ENCODE data around the gene STXBP5.

STXBP5 gene

DNA sequence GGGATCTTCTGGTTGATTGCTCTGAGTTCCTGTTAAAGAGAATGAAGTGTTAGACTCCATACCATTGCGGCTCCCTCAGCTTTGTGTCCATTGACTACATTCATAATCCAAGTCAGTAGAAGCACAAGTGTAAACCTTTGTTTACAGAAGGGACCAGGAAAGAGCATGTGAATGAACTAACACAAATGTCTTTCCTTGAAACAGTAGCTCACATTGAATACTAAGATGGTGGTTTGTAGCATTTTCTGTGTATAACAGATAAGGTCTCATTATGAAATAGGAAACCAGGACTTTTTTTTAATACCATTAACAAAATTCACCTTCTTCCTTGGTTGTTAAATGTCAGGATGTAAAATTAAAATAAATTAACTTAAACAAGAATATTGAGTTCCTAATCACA, 8.4 kb downstream of the STXBP5 start:
- DNase-seq, result no peak

DNA sequence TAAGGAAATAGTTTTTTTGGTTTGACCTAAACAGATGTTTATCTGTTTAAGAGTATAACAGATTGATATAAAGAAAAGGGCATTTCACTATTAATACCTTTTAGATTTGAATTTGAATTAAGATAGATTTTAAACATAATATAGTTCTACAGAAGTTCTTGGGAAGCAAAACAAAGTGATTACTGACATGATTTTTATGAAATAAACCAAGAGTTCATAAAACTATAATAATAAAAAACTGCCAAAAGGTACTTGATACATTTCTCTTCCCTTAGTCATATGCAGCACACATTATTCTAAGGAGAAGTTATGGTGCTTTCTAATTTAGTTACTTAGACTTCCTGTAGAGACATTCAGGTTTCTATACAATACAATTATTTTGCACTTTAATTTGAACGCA, 9.6 kb downstream of the STXBP5 start:
- DNase-seq, result no peak

DNA sequence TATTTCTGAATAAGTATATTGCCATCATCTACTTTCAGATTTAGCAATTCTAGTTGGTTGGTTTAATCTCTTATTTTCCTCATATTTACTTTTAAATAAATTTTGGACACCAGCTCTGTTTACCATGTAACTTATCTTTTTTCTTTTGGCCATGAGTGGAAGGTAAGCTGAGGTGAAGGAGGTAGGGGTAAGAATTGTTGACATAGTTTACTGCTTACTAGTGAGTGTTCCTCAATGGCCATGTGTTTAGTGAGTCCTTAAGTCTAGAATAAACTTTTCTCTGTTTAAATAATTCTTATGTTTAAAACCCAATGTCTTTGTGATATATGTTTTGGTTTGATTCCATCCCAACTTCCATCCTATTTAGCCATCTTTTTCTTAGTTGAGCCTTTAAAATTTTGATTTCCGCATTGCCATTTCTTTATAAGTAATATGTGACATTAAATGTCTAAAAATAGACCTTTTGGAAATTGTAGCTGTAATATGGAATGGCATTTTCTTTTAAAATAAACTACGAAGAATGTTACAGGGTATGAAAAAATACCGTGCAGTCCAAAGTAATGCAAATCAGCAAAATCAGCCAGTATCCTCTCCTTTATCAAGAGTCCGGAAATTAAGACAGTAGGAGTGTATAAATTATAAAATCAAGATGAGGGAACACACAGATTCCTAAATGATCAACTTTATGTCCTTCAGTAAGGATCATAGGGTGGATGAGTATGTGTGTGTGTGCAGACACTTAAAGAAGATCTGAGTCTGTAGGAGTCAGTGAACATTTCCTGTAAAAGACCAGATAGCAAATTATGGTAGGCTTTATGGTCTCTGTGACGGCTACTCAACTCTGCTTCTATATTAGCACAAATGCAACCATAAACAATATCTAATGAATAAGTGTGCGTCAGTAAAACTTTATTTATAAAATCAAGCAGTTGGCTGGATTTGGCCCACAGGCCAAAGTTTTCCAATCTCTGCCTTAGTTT, 10.3 kb downstream of the STXBP5 start:
- DNase-seq, result no peak

DNA sequence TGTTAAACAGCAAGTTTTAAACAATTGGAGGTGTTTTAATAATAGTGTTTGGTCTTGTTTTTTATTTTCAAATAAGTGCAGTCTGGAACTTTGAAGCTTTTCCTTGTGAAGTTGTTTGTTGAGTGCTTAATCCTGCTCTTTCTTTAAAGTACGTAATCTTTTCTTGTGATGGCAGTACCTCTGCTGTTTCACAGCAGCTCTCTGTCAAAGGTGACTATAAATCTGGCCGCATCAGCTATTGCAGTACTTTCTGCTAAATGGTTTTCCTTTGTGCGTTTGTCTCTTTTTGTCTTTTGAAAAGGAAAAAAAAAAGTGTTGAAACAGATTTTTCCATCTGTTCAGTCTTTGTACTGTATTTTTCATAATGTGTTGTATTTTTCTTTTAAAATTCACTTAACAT, 12.7 kb downstream of the STXBP5 start:
- DNase-seq, result no peak

DNA sequence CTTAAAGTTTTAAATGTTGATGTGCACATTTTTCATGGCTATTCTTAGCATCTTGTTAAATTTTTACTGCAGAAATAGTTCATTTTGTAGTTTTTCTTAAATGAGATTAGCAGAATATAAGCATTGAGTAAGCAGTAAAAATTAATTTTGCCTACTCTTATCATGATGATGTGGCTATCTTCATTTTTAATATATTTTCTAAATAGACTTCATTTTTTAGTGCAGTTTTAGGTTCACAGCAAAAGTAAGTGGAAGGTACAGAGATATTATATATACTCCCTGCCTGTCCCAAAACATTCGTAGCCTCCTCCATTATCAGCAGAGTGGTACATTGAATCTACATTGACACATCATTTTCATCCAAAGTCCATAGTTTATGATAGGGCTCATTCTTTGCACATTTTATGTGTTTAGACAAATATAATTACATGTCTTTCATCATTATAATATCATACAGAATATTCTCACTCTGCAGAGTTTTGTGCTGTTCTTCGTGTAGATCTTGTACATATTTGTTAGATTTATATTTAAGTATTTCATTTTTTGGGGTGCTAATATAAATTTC, 13.7 kb downstream of the STXBP5 start:
- no peak for DNase-seq

DNA sequence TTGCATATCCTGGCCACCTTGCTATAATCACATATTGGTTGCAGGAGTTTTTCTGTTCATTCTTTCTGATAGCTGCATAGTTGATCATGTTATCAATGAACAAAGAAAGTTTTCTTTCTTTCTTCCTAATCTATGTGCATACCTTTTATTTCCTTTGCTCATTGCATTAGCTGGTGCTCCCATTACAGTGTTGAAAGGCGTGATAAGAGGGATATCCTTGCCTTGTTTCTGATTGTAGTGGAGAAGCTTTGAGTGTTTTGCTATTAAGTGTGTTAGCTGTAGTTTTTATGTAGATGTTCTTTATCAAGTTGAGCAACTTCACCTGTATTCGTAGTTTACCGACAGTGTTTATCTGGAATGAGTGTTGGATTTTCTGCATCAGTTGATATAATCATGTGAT, 14.6 kb downstream of the STXBP5 start:
- no peak for DNase-seq

DNA sequence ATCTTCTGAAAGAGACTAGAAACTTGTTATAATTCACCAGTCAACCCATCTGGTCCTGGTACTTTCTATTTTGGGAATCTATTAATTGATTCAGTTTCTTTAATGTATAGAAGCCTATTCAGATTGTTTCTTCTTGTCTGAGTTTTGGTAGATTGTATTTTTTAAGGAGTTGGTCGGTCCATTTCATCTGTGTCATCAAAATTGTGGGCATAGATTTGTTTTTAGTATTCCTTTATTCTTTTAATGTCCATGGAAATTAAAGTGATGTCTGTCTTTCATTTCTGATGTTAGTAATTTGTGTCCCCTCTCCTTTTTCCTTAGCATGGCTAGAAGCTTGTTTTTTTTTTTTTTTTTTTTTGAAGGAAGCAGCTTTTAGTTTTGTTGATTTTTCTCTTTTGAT, 15.2 kb downstream of the STXBP5 start:
- no peak for DNase-seq

DNA sequence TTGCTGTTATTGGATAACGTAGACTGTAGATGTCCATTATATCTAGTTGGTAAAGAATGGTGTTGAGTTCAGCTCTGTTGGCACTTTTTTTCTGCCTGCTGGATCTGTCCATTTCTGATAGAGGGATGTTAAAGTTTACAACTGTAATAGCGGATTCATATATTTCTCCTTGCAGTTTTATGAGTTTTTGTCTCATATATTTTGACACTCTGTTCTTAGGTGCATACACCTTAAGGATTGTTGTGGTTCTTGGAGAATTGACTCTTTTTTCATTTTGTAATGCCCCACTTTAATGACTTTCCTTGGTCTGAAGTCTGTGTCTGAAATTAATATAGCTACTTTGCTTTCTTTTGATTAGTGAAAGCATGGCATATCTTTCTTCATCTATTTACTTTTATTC, 16.1 kb downstream of the STXBP5 start:
- no peak for DNase-seq

DNA sequence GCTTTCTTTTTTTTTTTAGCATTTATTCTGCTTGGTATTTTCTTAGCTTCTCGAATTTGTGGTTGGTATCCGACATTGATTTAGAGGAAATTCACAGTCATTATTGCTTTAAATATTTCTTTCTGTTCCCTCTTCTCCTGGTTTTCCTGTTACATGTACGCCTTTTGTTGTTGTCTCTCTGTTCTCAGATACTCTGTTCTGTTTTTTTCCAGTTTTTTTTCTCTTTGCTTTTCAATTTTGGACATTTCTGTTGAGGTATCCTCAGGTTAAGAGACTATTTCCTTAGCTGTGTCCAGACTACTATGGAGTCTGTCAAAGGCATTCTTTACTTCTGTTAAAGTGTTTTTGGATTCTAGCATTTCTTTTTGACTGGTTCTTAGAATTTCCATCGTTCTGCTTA, 17.5 kb downstream of the STXBP5 start:
- no peak for DNase-seq

DNA sequence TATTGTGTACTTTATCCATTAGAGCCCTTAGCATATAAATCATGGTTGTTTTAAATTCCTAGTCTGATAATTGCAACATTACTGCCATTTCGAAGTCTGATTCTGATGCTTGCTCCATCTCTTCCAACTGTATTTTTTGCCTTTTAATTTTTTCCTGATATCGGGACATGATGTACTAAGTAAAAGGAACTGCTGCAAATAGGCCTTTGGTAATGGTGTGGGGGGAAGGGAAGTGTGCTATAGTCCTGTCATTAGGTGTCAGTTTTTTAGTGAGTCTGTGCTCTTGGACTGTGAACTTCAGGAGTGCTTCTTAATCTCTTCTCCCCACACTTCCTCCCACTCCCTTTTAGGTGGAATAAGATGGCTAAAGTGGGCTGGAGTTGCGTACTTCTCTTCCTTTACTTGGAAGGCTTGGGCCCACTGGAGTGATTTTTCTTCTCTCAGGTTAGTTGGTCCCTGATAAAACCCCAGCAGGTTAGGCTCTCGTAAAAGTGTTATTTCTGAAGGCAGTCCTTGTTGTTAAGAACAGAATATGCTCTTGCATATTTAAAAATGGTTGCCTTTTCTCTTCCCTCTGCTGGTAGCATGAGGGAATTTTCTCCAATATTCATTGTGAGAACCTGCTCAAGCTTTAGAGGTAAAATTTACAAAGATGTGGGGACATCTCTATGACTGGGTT, 18.1 kb downstream of the STXBP5 start:
- DNase-seq, result peak; percentile 17

DNA sequence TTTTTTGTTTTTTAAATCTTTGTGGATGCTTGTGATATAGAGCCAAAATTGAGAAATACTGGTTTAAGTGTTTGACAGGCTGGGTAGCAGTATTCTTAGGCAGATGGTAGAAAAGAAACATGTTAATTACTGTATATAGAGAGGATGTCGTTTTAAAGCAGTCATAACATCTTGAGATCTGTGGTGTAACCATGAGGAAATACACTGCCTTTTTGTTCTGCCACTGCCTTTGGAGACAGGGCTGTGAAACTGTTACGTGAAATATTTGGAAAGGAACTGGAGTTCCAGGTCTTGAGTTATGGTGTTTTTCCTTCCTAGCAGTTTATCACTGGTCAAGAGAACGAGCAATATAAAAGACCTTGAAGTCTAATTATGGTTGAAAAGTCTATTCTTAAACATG, 19.5 kb downstream of the STXBP5 start:
- DNase-seq, result no peak

DNA sequence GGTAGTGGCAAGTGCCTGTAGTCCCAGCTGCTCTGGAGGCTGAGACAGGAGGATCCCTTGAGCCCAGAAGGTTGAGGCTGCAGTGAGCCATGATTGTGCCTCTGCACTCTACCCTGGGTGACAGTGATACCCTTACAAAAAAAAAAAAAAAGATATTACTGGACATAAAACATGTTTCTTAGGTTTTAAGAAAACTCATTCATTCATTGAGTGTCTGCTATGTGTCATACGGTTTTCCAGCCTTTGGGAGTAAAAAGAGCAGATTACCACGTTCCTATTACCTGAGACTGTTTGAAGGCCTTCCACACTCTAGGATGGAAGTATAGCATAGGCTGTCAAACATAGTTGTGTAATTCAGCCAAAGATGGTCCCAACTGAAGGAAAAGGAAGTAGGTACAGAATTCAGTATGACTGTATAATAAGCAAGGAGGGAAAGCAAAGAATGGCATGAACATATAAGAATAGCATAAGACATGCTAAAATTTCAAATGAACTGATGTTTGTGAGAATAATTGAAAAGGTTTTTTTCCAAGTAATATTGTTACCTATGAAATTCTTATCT, 22.0 kb downstream of the STXBP5 start:
- DNase-seq, result peak; percentile 7

DNA sequence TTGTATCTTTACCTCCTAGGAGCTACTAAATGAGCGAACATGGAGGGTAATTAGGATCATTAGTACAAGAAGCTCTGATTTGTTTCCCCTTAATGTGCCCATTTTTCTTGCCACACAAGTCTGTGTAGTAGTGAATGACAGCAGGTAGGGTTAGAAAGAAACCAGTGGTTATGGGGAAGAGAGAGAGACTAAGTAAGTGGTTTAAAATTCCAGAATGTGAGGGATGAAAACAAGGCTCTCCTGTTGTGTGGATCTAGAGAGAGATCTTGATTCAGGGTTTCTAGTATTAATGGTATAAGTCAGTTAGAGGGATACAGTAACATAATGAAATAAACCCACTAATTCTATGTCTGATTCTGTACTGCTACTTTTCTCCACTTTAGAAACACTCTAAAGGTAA, 22.7 kb downstream of the STXBP5 start:
- DNase-seq, result no peak

DNA sequence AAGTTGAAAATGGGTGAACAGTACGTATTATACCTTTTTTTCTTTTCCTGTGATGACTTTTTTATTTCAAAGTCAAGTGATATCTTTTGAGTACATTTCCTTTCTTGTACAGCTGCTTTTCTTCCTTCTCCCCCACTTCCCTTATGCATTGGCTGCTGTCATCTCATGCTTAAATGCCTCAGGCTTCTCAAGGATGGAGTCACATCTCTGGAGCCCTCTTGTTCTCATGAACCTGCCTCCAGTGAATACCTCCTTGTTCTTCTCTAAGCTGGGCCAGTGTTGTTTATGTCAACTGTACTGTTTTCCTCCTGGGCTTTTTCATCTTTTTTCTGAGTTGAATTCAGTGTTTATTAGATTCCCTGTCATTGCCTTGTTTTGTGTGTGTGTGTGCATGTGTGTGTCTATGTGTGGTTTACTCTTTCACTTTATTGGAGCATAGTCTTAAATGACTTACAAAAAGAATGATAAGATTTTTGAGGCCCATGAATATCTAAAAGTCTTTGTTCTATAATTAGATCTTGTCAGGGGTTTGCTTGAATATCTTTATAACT, 23.6 kb downstream of the STXBP5 start:
- no peak for DNase-seq

DNA sequence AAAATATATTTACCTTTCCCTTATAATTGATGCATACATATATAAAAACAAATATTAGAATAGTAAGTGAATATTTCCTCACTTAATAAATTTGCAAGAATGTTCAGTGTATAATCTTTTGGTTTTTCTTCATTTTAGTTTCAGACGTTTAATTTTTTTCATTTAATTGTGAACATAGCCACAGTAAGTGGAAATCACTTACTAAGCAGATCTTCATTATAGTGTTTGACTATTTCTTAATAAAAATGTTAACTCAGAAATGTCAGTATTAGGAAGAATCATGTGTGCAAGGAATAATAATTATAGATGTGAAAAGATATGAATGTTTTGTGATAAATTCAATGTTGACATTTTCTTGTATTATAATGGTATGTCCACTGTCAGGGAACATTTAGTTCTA, 27.4 kb downstream of the STXBP5 start:
- no peak for DNase-seq

DNA sequence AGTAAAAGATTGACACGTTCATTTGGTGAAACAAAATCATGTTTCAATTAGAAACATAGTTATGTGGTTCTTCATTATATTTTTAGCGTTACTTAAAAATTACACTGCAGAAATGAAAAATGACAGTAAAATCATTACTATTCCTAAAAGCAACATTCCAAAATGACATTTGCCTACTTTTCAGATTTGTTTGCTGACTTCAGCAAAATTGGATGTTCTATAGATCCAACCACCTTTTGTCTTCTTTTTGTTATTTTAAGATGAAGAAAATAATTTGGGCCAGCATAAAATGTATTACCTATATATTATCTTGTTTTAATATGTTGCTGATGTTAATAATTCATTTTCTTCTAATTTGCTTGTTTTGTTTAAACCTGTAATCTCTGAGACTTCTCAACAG, 30.5 kb downstream of the STXBP5 start:
- DNase-seq, result no peak

DNA sequence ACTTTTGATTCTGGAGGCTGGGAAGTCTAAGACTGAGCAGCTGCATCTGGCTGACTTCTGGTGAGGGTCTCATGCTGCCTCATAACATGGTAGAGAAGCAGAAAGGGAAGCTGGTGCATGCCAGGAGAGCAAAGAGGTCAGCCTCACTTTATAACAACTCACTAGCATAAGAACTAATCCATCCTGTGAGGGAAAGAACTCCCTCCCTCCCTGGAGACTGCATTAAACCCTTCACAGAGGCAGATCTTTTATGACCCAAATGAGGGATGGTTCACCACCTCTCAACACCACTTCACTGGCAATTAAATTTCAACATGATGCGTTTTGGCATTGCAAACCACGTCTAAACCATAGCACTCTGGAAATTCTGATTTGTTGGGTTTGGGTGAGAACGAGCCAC, 33.9 kb downstream of the STXBP5 start:
- DNase-seq, result no peak

DNA sequence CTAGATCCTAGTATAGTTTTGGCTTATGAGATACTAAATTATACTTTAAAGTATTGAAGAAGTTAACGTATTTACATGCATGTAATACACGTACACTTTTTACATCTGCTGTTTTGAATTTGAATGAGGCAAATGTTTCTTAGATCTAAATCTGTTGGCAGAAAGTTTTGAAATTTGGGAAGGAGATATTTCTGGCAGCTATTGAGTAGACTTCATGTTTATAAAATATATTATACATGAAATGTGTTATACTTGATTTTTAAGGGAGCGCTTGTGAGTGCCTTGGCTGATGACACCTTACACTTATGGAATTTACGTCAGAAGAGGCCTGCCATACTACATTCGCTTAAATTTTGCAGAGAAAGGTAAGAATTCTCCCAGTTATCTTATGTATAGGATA, 34.7 kb downstream of the STXBP5 start:
- DNase-seq, result no peak

DNA sequence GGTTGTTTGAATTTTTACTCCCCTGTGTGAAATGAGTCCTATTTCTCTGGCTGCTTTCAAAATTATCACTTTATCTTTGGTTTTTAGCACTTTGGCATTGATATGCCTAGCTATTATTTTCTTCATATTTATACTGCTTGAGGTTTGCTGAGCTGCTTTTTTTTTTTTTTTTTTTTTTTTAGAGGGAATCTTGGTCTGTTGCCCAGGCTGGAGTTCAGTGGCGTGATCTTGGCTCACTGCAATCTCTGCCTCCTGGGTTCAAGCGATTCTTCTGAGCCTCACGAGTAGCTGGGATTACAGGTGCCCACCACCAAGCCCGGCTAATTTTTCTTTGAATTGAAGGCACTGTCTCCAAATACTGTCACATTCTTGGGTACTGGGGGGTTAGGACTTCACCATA, 40.6 kb downstream of the STXBP5 start:
- no peak for DNase-seq

DNA sequence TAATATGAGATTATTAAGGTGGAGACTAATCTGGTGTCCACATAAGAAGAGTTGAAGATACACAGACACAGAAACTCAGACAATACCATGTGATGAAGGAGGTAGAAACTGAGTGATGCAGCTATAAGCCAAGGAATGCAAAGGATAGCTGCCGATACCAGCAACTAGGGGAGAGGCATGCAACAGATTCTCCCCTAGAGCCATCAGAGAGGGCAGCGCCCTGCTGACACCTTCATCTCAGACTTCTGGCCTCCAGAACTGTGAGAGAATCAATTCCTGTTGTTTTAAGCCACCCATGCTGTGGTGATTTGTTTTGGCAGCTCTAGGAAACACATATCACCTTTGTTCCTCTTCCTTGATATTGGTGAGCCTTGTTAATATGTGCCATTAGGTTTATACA, 41.5 kb downstream of the STXBP5 start:
- no peak for DNase-seq

DNA sequence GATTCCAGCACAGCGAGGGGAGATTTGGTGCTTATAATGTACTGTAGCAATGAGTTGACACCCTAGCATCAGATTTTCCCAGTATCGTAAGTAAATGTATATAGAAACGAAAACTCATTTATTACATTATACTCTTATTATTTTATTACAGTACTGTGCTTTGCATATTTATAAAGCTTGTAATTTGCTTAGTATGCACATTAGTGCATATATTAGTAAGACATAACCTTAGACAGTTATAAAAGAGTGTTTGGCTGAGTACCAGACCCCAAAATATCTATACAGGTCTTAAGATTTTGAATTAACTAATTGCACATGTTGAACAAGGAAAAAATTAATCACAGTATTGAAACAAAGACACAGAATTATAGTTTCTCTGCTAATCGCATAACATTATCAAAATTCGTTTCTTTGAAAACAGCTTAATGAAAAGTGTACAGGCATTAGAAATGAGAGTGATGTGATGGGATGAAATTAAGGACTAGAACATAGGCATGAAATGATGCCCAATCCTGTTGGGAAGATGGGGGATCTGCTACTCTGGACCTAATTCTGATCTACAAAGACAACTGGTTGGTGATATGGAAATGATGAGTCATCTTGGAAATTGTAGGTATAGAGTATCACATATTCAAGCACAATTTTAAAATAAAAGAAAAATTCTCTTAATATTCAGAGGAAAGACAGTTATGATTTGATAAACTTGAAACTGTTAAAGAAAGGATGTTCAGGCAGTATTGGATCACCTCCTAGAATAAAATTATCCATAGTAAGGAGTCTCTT, 42.8 kb downstream of the STXBP5 start:
- DNase-seq, result no peak

DNA sequence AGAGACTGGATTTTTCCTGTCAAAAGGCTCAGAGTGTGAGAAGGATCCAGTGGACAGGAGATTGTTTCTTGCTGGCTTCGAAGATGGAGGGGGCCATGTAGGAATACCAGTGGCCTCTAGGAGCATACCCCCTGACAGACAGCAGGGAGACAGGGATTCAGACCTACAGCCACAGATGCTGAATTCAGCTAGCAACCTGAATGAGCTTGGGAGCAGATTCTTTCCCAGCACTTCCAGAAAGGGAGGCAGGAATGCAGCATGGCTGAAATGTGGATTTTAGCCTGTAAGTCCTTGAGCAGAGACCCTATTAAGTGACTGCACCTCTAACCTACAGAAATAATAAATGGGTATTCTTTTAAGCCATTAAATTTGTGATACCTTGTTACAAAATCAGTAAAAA, 44.6 kb downstream of the STXBP5 start:
- DNase-seq, result no peak

DNA sequence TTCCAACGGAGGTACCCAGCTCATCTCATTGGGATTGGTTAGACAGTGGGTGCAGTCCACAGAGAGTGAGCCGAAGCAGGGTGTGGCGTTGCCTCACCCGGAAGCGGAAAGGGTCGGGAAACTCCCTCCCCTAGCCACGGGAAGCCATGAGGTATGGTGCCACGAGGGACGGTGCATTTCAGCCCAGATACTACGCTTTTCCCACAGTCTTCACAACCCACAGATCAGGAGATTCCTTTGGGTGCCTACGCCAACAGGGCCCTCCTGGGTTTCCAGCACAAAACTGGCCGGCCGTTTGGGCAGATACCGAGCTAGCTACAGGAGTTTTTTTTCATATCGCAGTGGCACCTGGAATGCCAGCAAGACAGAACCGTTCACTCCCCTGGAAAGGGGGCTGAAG, 46.9 kb downstream of the STXBP5 start:
- DNase-seq, result no peak
